Superior temporal gyrus (tissue), 1 donor: ENCODE data around the gene CHIT1.

Experiments used
- DNase-seq: peaks from one replicate; pipeline ENCODE4 v3.0.0-alpha.2; 2016; ENCODE audit errors: extremely low spot score

Gene CHIT1

DNA sequence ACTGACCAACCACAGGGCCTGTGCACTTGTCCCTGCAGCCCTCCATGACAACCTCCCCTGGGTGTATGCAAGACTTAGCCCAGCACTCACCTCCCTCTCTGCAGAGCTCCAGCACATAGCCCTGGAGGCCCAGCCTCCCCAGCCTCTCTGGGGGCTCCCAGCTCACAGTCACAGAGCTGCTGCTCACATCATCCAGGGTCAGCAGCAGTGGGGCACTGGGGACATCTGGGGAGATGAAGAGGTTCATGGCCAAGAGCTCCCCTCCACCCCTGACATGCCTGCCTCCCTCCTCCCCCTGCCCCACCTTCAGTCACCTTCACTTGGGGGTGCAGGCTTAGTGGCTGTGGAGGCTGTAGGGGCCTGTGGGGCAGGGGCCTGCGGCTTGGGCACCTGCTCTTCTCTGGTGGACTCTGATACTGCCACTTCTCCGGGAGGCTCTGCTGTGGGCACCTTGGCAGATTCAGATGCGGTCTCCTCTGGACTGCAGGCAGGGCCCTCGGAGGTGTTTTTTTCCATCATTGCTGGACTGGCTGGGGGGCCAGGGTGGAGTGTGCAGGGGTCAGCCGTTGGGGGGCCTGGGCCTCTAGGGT, 54.1 kb downstream of the CHIT1 start, which contains the start of gene MYBPH:
Gene MYBPH (minus strand): TSS at position 590 of the 590 bp plus-strand sequence. CDS start 71 bp downstream, at position 519.
- no peak for DNase-seq

DNA sequence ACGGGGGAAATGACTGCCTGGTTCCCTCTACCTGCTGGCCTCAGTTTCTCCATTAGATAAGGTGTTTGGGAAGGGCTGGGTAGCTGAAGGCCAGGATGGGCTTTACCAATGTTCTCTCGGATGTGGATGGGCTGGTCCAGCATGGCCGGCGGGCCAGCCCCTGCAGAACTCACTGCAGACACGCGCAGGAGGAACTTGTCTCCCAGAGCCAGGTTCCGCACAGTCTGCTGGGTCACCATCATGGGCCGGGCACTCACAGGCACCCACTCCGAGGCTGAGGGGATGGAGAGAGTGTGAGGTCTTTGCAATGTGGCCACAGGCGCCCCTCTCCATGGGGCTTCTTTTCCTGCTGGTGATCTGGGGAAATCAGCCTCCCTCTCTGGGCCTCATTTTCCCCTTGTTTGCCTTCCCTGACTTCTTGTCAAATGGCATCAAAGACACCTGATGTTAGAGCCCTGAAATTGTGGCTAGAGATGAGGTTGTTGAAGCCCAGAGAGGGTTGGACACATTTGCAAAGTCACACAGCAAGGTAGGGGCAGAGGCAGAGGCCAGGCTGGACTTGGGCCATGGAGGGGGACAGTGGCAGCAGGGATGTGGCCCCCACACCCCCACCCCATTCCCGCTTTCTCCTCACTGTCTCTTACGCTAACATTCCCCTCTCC, 55.0 kb downstream of the CHIT1 start:
- DNase-seq, result no peak

- DNase-seq, result no peak
These were observed 55.9 kb downstream of the CHIT1 start for GRCh38 chr1:203173566-203173965.

GRCh38 chr1:203173011-203173555, 56.4 kb downstream of the CHIT1 start:
- DNase-seq, result no peak

DNA sequence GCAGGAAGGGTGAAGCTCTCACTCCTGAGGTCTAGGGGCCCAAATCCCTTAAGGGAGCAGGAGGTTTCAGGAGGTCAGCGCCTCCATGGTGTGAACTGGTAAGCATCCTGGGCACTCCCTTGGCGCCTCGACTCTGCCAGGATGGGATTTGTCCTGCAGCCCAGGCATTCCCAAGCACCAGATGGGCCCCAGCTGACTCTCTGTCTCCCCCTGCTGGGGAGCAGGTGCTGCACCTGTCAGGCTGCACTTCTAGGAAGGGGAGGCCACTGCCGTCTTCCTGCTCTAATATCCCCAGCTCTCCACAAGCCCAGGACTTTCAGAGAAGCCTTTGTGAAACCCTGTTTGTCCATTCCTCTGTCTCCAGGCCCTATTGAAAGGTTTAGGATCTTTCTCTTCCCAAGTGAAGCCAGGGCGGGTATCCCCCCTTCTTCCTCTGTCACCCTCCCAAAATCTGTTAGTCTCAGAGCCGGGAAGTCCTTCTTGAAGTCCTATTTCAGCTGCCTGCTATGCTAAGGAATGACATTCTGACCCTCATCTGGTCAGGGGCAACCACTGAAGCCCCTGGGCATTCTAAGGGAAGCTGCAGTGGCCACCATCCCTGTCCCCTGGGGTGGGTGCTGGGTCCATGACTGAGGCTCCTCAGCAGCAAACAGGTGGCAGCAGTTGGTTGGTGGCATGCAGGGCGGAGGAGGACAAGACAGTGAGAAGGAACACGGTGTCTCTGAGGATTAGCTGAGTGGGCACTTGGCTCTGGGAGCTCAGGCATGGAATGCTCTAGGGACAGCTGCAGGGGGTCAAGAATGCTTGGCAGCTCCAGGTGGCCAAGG, 57.1 kb downstream of the CHIT1 start:
- DNase-seq, result peak; percentile 74

DNA sequence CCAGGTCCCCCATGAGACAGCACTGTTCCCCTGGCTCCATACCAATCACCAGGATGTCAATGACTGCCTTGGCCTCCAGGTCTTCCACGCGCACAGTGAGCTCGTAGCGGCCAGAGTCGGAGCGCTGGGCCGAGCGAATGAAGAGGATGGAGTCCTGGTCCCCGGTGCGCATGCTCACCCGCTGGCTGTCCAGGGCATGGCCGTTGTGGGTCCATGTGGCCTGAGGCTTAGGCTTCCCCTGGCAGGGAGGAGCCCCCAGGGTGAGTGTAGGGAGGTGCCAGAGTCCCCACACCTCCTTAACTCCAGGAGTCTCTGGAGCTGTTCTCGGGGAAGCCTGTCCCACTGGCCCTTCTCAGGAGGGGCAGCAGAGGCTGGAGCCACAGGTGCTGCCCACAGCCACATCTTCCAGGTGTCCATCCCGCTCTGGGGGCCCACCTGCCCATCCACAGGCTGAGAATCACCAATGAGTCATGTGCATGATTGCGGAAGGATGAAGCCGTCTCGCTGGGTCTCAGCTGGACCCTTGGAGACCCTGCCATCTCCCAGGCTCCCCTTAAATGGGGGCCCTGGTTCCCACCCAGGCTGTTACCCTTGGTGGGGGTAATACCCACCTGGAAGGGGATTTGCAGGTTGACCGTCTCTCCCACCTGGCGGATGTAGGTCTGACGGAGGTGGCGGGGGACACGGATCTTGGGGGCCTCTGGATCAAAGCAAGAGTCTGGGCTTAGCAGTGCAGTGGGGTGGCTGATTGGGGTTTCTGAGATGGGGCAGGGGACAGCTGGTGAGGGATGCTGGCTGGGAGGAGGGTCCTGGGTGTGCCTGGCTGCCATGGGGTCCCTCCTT, 57.9 kb downstream of the CHIT1 start:
- DNase-seq, result no peak

DNA sequence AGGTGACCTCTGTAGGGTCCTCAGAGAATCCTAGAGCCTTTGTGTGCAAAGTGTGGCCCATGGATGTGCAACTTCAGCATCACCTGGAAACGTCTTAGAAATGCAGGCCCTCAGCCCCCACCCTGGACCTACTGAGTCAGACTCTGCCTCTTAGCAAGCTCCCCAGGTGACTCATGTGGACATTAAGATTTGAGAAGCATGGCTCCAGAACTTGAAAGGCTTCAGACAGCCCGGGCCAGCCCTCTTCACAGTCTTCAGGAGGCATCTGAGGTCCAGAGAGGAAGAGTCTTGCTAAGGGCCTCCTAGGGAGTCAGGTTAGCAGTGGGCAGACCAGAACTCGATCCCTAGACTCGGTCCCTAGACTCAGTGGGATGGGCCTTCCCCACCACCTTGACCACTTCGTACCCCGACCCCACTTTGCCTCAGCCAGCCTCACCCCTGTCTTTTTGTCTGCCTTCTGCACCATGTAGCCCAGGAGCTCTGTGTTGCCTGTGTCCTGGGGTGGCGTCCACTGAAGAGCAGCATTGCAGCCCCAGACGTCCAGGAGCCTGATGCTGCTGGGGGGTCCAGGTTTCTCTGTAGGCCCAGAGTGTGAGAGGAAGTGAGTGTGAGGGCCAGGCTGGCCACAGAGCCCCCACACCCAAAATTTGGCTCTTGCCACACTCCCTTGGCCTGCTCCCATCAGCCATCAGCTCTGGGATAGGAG, 58.7 kb downstream of the CHIT1 start:
- no peak for DNase-seq

DNA sequence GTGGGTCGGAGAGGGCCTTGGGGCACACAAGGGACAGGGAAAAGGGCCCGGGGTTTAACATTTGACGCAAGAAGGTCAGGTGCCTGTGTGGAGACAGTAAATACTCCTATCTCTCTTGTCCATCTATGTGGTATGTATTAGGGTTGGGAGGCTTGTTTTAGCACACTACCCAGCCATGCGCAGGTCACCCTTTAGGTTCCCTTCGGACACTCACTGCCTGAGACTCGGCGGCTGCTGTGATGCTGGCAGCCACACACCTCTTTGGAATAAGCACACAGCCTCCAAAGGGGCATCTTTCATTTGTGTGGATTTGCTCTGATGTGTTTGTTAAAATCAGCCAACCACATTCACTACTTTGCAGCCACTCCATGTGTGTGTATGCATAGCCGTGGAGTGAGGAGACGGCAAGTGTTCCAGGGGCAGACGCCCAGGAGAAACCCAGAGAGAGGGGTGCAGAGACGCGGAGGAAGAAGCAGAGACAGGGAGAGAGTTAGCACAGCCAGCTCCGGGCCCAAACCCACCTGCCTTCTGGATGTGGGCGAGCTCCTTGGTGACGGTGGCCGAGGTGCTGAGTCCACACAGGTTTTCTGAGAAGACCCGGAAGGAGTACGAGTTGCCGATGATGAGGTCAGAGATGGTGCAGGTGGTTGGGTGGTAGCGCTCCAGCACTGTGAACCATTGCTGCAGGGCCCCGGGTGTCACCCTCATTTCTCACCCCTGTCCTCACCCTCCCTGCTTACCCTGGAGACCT, 59.5 kb downstream of the CHIT1 start:
- no peak for DNase-seq

DNA sequence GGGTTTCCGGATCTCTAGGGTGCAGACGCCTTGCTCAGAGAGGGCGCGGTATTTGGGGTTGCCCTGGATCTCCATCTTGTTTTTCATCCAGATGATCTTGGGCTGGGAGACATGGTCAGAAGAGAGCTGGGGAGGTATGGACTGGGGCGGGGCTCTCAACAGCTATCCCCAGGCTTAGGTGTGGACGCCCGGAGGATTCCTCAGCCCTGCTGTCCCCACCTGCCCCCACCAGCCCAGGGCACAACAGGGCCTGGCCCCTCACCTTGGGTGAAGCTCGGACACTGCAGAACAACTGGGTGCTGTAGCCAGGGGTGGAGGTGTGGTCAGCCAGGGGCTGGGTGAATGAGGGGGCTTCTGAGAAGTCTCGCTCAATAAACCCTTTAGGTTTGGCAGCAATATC, 60.5 kb downstream of the CHIT1 start:
- DNase-seq, result no peak

DNA sequence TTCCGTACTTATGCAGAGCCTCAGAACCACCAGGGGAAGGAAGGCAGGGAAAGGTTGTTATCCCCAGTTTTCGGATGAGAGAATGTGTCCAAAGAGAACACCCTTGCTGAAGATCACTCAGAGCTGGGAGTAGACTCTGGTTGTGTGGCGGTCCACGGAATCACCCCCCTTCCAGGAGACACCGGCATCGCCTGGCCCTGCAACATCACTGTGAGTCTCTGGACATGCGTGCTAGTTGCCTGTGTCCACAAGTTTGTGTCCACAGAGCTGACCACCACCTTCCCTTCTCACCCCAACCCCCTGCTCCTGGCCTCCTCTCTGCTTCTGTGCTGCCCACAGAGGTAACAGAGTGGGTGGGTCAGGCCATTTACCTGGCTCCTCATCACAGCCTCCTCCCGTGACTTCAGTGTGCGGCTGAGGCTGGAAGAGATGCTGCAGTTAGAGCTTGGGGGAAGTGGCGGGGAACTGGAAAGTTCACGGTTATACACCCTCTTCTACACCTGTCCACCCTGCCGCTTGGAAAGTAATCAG, 61.2 kb downstream of the CHIT1 start:
- no peak for DNase-seq

GRCh38 chr1:203167913-203168200, 61.6 kb downstream of the CHIT1 start:
- no peak for DNase-seq

GRCh38 chr1:203167026-203167912, 62.2 kb downstream of the CHIT1 start:
- no peak for DNase-seq

DNA sequence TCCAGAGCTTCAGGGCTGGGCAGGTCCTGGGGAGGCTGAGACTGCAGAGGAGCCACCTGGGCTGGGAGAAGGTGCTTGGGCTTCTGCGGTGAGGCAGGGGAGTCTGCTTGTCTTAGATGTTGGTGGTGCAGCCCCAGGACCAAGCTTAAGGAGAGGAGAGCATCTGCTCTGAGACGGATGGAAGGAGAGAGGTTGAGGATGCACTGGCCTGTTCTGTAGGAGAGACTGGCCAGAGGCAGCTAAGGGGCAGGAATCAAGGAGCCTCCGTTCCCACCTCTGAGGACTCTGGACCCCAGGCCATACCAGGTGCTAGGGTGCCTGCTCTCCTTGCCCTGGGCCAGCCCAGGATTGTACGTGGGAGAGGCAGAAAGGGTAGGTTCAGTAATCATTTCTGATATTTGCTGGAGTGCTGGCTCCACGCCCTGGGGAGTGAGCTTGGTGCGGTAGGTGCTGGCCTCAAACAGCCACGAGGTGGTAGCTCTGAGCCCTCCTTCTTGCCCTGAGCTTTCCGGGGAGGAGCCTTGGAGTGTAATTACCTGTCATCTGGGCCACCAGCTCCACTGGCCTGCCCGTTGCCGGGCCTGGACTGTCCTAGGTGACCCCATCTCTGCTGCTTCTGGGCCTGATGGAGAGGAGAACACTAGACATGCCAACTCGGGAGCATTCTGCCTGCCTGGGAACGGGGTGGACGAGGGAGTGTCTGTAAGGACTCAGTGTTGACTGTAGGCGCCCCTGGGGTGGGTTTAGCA, 63.1 kb downstream of the CHIT1 start:
- DNase-seq, result no peak
